GM19193 (cell line): ENCODE results near the gene SF3B2.

Experiments
- POLR2A ChIP-seq: IDR thresholded peaks from 4 replicates; pipeline ENCODE4 v1.6.1; 2011; ENCODE audit not compliant: insufficient read depth, insufficient read length; ENCODE audit errors: extremely low read depth

SF3B2 gene

DNA sequence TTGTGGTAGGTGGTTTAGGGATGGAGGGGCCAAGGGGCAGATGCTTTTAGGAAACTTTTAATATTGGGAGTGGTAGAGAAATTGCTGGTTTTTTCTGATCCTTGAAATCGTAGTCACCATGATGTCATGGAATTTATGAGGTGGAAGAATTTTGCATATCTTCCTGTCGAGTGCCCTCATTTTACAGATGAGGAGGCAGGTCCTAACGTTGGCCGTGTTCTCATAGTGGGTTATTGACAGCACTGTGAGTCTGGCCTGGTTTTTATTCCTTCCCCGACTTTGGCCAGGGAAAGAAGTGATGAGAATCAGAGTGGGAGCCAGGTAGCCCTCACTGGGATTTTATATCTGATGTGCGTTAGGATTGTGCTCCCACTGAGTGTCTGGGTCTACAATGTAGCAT is 9.1 kb downstream of the SF3B2 start:
- TF ChIP-seq POLR2A, result no peak

DNA sequence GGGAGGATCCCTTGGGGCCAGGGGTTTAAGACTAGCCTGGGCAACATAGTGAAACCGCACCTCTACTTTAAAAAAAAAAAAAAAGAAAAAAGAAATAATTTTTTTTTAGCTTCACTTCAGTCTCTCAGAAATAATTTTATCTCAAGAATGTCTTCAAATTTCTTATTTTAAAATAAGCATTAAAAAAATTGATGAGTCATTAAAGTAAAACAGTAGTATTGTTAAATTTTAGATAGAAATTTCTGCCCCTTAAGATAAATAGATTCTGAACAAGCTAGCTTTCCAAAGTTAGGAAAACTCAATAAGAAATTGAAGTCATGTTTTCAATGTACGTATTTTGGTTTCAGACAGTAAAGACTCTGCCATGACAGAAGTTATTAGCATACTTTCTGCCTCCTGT is 10.2 kb downstream of the SF3B2 start:
- no peak for TF ChIP-seq POLR2A

DNA sequence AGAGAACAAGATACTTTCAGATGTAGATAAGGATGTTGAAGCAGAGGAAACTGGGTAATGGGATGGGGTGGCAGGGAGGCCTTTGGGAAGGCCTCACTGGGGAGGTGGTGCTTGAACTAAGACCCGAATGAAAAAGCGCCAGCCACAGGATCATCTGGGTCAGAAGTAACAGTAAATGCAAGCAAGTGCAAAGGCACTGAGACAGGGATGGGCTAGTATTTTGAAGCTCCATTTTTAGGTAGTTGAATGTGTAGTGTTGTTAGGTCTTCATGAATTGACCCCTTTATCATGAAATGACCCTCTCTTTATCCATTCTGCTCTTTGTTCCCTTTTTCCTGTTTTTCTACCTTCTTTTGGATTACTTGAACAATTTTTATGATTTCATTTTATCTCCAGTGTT is 11.7 kb downstream of the SF3B2 start:
- TF ChIP-seq POLR2A, result no peak

DNA sequence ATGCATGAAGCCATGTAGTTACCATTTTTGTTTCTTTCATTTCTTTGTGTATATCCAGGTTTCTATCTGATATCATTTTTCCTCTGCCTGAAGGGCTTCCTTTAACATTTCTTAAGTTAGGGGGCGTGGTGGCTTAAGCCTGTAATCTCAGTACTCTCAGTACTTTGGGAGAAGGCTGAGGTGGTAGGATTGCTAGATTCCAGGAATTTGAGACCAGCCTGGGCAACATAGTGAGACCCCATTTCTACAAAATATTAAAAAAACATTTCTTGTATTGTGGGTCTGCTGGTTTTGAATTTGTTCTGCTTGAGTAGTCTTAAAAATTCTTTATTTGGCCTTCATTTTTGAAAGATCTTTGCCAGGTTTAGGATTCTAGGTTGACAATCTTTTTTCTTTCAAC is 12.4 kb downstream of the SF3B2 start:
- no peak for TF ChIP-seq POLR2A

DNA sequence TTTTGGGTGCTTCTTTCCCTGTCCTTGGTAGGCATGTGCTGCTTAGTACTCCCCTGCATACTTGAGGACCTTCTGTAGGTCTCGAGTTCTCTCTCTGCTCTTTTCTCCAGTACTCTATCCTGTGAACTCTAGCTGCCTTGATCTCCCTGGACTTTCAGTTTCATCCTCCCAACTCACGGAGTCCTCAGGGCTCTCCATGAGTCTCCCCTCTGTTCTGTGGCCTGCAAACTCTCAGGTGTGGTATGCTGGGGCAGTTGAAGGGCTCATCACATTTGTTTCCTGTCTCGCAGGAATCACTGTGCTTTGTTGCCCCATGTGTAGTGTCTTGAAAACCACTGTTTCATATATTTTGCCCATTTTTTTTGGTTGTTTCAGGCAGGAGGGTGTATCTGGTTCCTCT is 14.6 kb downstream of the SF3B2 start:
- TF ChIP-seq POLR2A, result no peak

DNA sequence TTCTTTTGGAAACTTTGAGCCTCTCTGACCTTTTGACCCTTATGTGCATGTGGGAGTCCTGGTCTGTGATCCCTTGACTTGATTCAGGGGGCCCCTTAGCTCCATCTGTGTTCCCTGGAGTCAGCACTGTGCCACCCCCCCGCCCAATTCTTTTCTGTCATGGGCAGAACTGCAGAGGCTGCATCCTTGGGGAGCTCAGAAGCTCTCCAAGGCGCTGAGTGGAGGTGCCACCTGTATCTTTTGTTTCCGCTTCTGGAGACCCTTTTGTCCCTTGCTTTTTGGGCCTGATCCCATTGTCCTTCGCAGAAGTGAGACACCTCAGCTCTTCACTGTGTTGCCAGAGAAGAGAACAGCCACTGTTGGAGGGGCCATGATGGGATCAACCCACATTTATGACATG is 15.5 kb downstream of the SF3B2 start:
- no peak for TF ChIP-seq POLR2A

DNA sequence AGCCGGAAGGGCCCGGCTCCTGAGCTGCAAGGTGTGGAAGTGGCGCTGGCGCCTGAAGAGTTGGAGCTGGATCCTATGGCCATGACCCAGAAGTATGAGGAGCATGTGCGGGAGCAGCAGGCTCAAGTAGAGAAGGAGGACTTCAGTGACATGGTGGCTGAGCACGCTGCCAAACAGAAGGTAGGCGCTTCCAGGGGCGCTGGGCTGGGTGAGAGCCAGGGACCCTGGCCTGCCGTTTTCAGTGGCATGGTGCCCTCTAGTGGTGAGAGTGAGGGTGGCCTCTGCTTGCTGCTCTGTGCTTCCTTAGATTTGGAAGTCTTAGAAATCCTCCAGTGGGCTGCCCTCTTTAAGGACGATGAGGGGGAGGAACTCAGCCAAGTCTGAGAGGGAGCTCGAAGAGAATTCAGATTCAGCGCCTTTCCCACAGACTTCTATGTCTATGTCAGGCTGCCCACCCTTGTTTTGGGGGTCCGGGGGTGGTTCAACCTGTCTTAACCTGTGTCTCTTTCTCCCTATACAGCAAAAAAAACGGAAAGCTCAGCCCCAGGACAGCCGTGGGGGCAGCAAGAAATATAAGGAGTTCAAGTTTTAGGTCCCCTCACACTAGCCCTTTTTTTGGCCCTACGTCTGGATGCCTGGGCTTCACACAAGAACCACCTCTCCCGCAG is 16.1 kb downstream of the SF3B2 start:
- no peak for TF ChIP-seq POLR2A

DNA sequence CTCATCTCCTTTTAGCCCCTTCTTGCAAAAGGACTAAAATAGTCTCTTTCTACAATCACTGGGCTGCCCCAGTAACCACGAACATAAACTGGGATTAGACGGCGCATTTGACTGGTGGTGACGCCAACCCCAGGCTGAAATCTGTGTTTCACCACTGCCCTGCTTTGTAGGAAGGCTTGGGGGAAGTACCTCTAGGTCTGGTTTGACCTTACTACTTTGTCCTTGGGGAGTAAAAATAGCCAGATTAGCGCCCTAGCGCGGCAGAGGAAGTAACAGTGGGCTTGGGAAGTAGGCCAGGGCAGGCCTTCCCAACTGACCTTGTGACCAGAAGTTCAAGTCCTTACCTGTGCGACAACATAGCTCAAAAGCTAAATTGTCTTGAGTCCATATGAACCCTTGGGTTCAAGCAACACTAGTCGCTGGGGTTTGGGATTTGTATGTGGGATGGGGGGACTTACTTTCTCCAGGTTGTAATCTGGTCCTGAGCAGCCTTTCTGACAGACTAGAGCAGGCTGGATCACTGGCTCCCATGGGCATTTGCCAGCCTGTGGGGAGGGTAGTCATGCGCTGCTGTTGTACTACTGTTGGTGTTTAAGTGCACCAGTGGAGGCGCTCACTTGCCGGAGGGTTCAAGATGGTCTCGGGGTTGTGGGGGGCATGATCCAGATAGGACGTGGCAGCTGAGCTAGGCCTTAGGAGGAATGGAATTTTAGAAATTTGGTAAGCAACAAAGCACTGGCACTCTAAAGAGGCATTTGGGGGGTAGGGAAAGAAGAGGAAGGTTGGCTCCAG is 17.0 kb downstream of the SF3B2 start:
- TF ChIP-seq POLR2A, result no peak

DNA sequence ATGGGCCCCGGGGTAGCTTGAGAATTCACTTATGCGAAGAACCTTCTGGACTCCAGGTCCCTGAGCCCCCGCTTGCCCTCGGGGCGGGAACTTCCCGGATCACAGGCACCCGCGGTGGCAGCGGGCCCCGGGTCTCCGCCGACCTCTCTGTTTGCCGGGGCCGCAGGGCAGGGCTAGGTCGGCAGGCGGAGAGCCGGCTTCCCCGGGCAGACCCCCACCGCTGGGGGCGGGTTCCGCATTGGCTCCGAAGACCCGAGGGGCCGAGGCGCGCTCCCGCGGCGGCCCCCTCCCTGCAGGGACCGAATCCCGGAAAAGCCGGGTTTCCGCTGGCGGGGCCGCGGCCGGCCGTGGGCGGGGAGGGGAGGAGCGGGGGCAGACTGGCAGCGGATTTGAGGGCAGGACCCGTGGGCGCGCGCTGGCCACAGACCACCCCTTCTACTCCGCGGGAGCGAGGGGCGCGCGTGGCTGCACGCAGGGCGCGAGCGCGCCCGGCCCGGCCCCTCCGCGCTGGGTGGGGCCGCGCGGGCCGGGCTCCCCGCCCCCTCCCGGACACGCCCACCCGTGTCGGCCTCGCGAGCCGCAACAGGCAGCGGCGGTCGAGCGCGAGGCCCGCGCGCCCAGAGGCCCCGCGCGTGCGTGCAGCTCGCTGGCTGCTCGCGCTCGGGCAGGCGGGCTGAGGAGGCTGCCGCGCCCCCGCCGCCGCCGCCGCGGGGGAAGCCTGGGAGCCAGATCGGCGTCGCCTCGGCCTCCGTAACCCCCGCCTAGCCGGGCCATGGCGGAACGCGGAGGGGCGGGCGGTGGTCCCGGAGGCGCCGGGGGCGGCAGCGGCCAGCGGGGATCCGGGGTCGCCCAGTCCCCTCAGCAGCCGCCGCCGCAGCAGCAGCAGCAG is 17.8 kb downstream of the SF3B2 start, which contains the start of gene PACS1:
PACS1 (plus strand) TSS at position 558 of the 889 bp plus-strand sequence; CDS start at position 773, 215 bp downstream.
- peak; percentile 58 for TF ChIP-seq POLR2A

DNA sequence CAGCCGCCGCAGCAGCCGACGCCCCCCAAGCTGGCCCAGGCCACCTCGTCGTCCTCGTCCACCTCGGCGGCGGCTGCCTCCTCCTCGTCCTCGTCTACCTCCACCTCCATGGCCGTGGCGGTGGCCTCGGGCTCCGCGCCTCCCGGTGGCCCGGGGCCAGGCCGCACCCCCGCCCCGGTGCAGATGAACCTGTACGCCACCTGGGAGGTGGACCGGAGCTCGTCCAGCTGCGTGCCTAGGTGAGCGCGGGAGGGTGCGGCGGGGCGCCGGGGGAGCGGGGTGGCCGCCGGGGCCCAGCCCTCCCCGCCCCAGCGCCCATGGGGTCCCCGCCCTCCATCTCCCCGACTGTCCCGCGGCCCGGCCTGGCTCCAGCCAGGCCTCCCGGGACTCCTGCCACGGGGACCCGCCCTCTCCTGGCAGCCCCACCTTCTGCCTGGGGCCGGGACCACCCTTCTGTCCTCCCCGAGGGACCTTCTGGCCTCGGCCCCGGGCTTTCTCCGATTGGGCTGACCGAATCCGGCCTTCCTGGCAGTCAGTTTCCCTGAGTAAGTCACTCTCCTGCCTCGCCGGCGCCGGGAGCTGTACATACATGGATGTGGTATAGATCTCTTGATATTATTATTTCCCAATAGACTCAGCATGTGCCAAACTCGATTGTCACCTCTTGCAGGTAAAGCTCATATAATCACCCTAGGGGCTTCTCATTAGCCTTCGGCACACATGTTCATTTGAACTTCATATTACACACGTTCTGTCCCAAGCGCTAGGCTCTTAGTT is 18.6 kb downstream of the SF3B2 start:
- no peak for TF ChIP-seq POLR2A

DNA sequence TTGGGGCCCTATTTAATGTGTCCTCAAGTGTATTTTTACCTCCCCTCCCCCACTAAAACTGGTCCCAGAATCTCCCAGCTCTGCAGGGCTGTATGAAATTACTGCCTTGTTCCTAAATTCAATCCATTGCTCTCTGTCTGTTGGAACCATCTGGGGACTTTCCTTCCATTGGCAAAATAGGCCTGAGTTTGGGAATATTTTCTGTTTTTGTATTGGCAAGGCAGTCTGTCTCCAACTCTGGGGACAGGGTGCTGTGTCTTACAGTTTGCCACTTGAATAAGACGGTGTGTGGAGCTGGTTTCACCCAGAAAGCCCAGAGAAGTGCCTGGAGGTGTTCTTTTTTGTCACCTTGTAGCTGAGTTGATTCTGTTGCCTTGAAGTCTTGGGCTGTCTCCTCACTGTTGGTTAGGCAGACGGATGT is 19.2 kb downstream of the SF3B2 start:
- no peak for TF ChIP-seq POLR2A

DNA sequence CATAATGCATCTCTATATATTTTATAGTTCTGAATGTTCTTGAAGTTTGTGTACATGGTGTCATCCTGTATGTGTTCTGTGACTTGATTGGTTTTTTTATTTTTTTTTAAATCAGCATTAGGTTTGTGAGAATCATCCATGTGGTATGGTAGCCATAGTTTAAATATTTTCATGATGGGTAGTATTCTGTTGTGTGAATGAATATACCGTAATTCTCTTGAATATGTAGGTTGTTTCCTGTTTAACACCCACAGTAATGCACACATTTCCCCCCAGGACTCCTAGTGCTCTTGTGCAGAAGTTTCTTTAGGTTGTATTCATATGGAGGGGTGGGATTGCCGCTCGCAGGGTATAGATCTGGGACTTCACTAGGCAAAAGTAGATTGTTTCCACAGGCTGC is 19.9 kb downstream of the SF3B2 start:
- TF ChIP-seq POLR2A, result no peak

DNA sequence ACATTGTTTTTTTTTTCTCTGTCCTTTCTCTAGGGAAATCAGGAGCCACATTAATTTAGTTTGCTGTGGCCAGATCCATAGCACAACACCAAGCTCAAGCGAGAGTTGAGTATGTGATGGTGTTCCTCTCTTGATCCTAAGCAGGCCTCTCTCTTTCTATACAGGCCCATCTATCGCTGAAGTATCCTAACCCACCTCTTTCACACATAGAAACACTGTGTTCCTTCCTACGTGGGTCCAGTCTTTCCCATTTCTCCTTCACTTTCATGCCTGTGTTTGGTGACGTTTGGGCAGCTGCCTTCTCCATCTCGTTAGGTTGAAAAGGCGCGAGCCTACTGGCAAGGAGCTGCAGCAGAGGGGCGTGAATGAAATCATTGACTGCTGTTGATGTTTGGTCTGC is 20.4 kb downstream of the SF3B2 start:
- TF ChIP-seq POLR2A, result no peak

DNA sequence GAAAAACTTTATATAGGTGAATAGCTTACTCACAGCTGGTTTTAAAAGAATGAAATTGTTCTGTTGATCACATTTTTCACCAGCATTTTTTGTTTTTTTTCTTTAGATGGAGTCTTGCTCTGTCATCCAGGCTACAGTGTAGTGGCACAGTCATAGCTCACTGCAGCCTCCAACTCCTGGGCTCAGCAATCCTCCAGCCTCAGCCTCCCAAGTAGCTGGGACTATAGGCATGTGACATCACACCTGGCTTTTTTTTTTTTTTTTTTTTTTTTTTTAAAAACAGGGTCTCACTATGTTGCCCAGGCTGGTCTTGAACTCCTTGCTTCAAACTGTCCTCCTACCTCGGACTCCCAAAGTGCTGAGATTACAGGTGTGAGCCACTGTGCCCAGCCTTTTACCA is 21.5 kb downstream of the SF3B2 start:
- no peak for TF ChIP-seq POLR2A
